Tibial nerve (tissue), 4 donors: Measurements from ENCODE around the gene PLD5. TPM values are rescaled to one million over a fixed set of nuclear protein-coding genes. Genes with fewer than 3 reads are reported as not detected.

ENCODE experiments used
- DNase-seq, 2 donors: peaks; one replicate each; pipeline ENCODE4 v3.0.0-alpha.2; 2019; ENCODE audit warnings: low spot score in 2 of 2
- H3K27ac ChIP-seq, 4 donors: fragments of 200-600 bp; sonication (generic) in 3 of 4; one replicate each; pipeline ENCODE4 v1.5.1; 2017 to 2019; ENCODE audit warnings: mild to moderate bottlenecking in 1 of 4
- H3K27me3 ChIP-seq, 2 donors: fragments of 200-600 bp; sonication (generic) in 1 of 2; one replicate each; pipeline versions ENCODE4 v1.5.1 to v1.6.0; 2017 to 2019
- H3K36me3 ChIP-seq, 3 donors: fragments of 200-600 bp; sonication (generic); one replicate each; pipeline ENCODE4 v1.5.1; 2018 to 2019
- H3K4me1 ChIP-seq, 4 donors: fragments of 200-600 bp; sonication (generic) in 3 of 4; one replicate each; pipeline ENCODE4 v1.5.1; 2017 to 2019
- H3K4me3 ChIP-seq, 4 donors: fragments of 200-600 bp; sonication (generic) in 3 of 4; one replicate each; pipeline ENCODE4 v1.5.1; 2017 to 2019; ENCODE audit warnings: mild to moderate bottlenecking in 1 of 4, moderate library complexity in 1 of 4
- H3K9me3 ChIP-seq, 4 donors: fragments of 200-600 bp; sonication (generic) in 3 of 4; one replicate each; pipeline ENCODE4 v1.5.1; 2017 to 2019
- EP300 ChIP-seq, 2 donors: sonication (generic); formaldehyde crosslinking; IDR thresholded peaks; one replicate each; pipeline ENCODE4 v1.6.1; 2017; ENCODE audit warnings: antibody characterized with exemption in 2 of 2, mild to moderate bottlenecking in 1 of 2
- POLR2A ChIP-seq, 2 donors: fragments of 450-650 bp; IDR thresholded peaks; one replicate each; pipeline ENCODE4 v1.6.1; 2017; ENCODE audit warnings: antibody characterized with exemption in 2 of 2, mild to moderate bottlenecking in 2 of 2, moderate library complexity in 2 of 2
- WGBS, 2 donors: methylation state at CpG; one replicate each; pipeline ENCODE4 v1.1.5; 2018; 5-methylcytosine and 5-hydroxymethylcytosine counted together
- total RNA-seq, 4 donors: library from RNA; depleted of rRNA; stranded (reverse); fragments of >200 nt; gene quantifications; one replicate each; pipeline ENCODE4 v1.1.0, GENCODE V29; 2016
- TF ChIP-seq, protein P1 (sequence below), 5 experiments: fragments of 200-600 bp in 3 of 5; fragments of 450-650 bp in 2 of 5; sonication (generic) in 3 of 5; IDR thresholded peaks; one replicate each; pipeline ENCODE4 v1.5.1; 2016 to 2019; ENCODE audit warnings: antibody characterized with exemption in 5 of 5, mild to moderate bottlenecking in 3 of 5, moderate library complexity in 2 of 5

PLD5 gene
- total RNA-seq, 4 donors from 2014 or later, result 0.21 to 0.59 TPM; not detected in 2

DNA sequence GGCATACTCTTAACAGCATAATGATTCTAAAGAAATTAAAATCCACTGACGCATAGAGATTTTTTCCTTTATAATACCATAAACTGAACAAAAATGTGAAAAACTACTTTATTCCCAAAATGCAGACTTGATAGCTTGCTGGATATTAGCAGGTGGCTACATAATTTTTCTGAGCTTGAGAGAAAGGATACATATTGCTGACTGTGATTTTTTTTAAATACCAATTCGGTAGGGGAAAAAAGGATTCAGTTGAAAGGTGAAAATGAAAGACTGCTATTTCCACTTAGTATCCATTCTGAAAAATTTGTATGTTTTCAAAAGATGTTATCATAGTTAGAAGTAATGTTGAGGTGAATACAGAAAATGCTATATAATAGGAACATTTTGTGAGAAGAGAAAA is 435.6 kb downstream of the PLD5 start:
- Histone ChIP-seq H3K36me3 (no peaks in the 10 kb centered on the region), H3K27me3 (no peaks in the 10 kb centered on the region), H3K9me3 (no peaks in the 10 kb centered on the region), H3K4me1 (no peaks in the 10 kb centered on the region), H3K27ac (no peak overlapping the region), H3K4me3 (no peak overlapping the region)
- TF ChIP-seq EP300 (IDR thresholded peaks at IDR 0.05) (no peak), POLR2A (IDR thresholded peaks at IDR 0.05) (no peak)
- TF ChIP-seq, protein P1, sequence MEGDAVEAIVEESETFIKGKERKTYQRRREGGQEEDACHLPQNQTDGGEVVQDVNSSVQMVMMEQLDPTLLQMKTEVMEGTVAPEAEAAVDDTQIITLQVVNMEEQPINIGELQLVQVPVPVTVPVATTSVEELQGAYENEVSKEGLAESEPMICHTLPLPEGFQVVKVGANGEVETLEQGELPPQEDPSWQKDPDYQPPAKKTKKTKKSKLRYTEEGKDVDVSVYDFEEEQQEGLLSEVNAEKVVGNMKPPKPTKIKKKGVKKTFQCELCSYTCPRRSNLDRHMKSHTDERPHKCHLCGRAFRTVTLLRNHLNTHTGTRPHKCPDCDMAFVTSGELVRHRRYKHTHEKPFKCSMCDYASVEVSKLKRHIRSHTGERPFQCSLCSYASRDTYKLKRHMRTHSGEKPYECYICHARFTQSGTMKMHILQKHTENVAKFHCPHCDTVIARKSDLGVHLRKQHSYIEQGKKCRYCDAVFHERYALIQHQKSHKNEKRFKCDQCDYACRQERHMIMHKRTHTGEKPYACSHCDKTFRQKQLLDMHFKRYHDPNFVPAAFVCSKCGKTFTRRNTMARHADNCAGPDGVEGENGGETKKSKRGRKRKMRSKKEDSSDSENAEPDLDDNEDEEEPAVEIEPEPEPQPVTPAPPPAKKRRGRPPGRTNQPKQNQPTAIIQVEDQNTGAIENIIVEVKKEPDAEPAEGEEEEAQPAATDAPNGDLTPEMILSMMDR (IDR thresholded peaks at IDR 0.05), result no peak
- 86 to 90% methylated on average over 2 of the region's 2 CpGs for WGBS, 2 donors
- no peak for DNase-seq

GRCh38 chr1:242086706-242087105 is 437.8 kb downstream of the PLD5 start:
- no peak overlapping the region for H3K4me3 ChIP-seq
- H3K4me1 ChIP-seq, result no peaks in the 10 kb centered on the region
- no peaks in the 10 kb centered on the region for H3K36me3 ChIP-seq
- TF ChIP-seq EP300 (IDR thresholded peaks at IDR 0.05) (no peak), POLR2A (IDR thresholded peaks at IDR 0.05) (no peak)
- TF ChIP-seq, protein P1 (IDR thresholded peaks at IDR 0.05), result no peak
- WGBS, 2 donors, result 53 to 62% methylated on average over 1 of the region's 1 CpG
- DNase-seq, result no peak
- no peak overlapping the region for H3K27ac ChIP-seq
- H3K9me3 ChIP-seq, result no peaks in the 10 kb centered on the region
- no peaks in the 10 kb centered on the region for H3K27me3 ChIP-seq

GRCh38 chr1:242086093-242086492 is 438.4 kb downstream of the PLD5 start:
- TF ChIP-seq, protein P1 (IDR thresholded peaks at IDR 0.05), result no peak
- TF ChIP-seq EP300 (IDR thresholded peaks at IDR 0.05) (no peak), POLR2A (IDR thresholded peaks at IDR 0.05) (no peak)
- Histone ChIP-seq H3K36me3 (no peaks in the 10 kb centered on the region), H3K27me3 (no peaks in the 10 kb centered on the region), H3K27ac (no peak overlapping the region), H3K4me3 (no peak overlapping the region), H3K9me3 (no peaks in the 10 kb centered on the region), H3K4me1 (no peaks in the 10 kb centered on the region)
- 82 to 83% methylated on average over 3 of the region's 3 CpGs for WGBS, 2 donors
- no peak for DNase-seq

GRCh38 chr1:242083742-242084141 is 440.8 kb downstream of the PLD5 start:
- H3K4me1 ChIP-seq, result no peaks in the 10 kb centered on the region
- no peak overlapping the region for H3K4me3 ChIP-seq
- no peak overlapping the region for H3K27ac ChIP-seq
- DNase-seq, result no peak
- no peak for TF ChIP-seq POLR2A (IDR thresholded peaks at IDR 0.05)
- TF ChIP-seq, protein P1 (IDR thresholded peaks at IDR 0.05), result no peak
- TF ChIP-seq EP300 (IDR thresholded peaks at IDR 0.05), result no peak
- H3K27me3 ChIP-seq, result no peaks in the 10 kb centered on the region
- H3K36me3 ChIP-seq, result no peaks in the 10 kb centered on the region
- no peaks in the 10 kb centered on the region for H3K9me3 ChIP-seq
- WGBS, 2 donors, result 56 to 65% methylated on average over 2 of the region's 2 CpGs

DNA sequence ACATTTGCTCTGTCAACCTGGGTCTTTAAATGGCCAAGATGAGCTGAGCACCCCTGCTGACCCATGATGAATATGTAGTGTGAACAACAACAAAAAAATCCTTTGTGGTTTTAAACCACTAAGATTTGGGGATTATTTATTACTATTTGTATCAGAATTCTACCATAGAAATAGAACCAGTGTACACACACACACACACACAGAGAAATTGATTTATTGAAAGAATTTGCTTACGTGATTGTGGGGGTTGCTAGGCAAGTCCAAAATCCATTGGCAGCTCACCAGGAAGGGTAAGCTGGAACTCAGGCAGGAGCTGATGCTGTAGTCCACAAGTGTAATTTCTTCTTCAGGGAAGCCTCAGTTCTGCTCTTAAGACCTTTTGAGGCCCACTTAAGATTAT is 443.1 kb downstream of the PLD5 start:
- H3K9me3 ChIP-seq, result no peaks in the 10 kb centered on the region
- H3K36me3 ChIP-seq, result no peaks in the 10 kb centered on the region
- H3K27me3 ChIP-seq, result no peaks in the 10 kb centered on the region
- 40 to 52% methylated on average over 1 of the region's 1 CpG for WGBS, 2 donors
- DNase-seq, result no peak
- H3K4me3 ChIP-seq, result no peak overlapping the region
- H3K27ac ChIP-seq, result no peak overlapping the region
- TF ChIP-seq, protein P1 (IDR thresholded peaks at IDR 0.05), result no peak
- no peak for TF ChIP-seq POLR2A (IDR thresholded peaks at IDR 0.05)
- no peak for TF ChIP-seq EP300 (IDR thresholded peaks at IDR 0.05)
- no peaks in the 10 kb centered on the region for H3K4me1 ChIP-seq
